ENCODE measurements around the gene ULBP3. TPM values are rescaled to one million over a fixed set of nuclear protein-coding genes. Genes with fewer than 3 reads are reported as not detected.
"Not testable (repeated sequence)": the region's sequence is repeated elsewhere in the genome, so short reads cannot be mapped to it uniquely, and the experiment has no call there.

ULBP3 gene
- total RNA-seq, 2 donors from 2014 or later, result 1.8 to 1.9 TPM

DNA sequence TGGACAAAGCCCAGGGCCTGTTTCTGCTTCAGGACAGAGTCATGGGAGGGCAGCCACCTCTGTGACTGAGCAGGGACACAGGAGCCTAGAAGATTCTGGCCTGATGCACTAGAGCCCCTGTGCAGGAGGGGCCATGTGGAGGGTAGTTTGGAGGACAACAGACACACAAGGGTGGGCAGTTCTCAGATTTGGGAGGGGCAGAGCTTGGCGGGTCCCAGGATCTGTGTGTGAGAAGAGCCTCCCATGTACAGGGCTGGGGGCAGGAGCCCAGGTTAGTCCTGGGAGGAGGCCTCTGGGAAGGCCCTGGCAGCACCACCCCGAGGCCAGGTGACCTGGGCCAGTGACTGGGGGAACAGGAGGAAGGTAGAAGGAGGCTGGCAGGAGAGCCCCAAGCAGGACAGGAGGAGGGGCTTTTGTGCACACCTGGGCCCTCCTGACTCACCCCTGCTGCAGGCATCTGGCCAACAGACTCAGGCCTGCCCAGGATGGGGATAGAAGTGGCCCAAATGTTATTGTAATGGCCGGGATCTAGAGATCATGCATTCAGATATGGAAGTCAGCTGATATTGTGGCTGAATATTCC, 1.4 kb upstream of the ULBP3 start:
- no peaks in the 10 kb centered on the region for H3K27me3 ChIP-seq
- intact Hi-C loops (cut with DNase I), result no loop called here
- TF ChIP-seq, protein P1, sequence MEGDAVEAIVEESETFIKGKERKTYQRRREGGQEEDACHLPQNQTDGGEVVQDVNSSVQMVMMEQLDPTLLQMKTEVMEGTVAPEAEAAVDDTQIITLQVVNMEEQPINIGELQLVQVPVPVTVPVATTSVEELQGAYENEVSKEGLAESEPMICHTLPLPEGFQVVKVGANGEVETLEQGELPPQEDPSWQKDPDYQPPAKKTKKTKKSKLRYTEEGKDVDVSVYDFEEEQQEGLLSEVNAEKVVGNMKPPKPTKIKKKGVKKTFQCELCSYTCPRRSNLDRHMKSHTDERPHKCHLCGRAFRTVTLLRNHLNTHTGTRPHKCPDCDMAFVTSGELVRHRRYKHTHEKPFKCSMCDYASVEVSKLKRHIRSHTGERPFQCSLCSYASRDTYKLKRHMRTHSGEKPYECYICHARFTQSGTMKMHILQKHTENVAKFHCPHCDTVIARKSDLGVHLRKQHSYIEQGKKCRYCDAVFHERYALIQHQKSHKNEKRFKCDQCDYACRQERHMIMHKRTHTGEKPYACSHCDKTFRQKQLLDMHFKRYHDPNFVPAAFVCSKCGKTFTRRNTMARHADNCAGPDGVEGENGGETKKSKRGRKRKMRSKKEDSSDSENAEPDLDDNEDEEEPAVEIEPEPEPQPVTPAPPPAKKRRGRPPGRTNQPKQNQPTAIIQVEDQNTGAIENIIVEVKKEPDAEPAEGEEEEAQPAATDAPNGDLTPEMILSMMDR (IDR thresholded peaks at IDR 0.05), result no peak
- H3K9me3 ChIP-seq, result no peaks in the 10 kb centered on the region
- no peak overlapping the region for H3K9ac ChIP-seq (ENCODE audit: low read depth in 2 of 2, low read length in 2 of 2)
- no peak overlapping the region for H3K4me3 ChIP-seq
- no peak overlapping the region for H3K27ac ChIP-seq
- H3K4me1 ChIP-seq, result no peaks in the 10 kb centered on the region
- no peaks in the 10 kb centered on the region for H3K36me3 ChIP-seq
- no peak for DNase-seq

DNA sequence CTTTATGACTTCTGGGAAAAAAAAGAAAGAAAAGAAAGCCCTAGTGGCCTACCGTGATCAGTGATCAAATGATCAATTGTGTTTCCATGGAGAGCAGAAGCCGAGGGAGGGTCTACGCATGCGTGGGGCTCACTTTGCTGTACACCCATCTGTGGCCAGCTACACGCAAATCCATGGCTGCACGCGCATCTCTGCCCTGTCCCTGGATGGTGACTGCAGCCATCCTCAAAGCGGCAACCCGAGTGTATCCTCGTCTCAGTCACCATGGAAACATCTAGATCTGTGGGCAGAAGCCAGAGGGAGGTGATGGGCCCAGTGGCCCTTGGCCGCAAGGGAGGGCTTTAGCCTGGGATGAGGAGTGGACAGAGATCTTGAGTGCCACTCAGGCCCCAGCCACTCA, 785 bp upstream of the ULBP3 start:
- Histone ChIP-seq H3K4me3 (peak overlapping the region; percentile 53), H3K9ac (ENCODE audit: low read depth in 2 of 2, low read length in 2 of 2) (peak overlapping the region; percentile 27 to 34), H3K27me3 (no peaks in the 10 kb centered on the region), H3K4me1 (no peaks in the 10 kb centered on the region), H3K27ac (peak overlapping the region; percentile 61), H3K36me3 (no peaks in the 10 kb centered on the region), H3K9me3 (no peaks in the 10 kb centered on the region)
- DNase-seq, result peak; percentile 29
- TF ChIP-seq, protein P1 (IDR thresholded peaks at IDR 0.05), result no peak
- intact Hi-C loops (cut with DNase I), result no loop called here

DNA sequence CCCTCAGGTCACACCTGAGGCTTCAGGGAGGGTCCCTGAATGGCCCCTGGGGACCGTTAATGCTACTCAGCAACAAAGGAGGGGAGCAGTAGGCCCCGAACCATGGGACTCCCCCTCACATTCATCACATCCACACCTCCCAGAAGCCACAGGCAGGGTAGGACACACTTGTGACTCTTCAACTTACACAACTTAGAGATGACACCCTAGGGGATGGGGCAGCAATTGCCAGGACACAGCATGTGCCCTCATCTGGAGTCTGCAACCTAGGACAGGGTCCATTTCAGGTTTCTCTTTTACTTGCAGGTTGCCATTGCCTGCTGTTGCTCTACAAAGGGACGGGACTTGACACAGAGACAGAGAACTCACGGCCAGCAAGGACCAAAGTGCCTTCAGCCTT, 770 bp downstream of the ULBP3 start:
- intact Hi-C loops (cut with DNase I), result no loop called here
- peak overlapping the region; percentile 53 for H3K4me3 ChIP-seq
- TF ChIP-seq, protein P1 (IDR thresholded peaks at IDR 0.05), result no peak
- no peaks in the 10 kb centered on the region for H3K27me3 ChIP-seq
- peak overlapping the region; percentile 73 to 81 for H3K9ac ChIP-seq (ENCODE audit: low read depth in 2 of 2, low read length in 2 of 2)
- no peaks in the 10 kb centered on the region for H3K4me1 ChIP-seq
- no peak for DNase-seq
- H3K27ac ChIP-seq, result no peak overlapping the region
- H3K9me3 ChIP-seq, result no peaks in the 10 kb centered on the region
- H3K36me3 ChIP-seq, result no peaks in the 10 kb centered on the region

DNA sequence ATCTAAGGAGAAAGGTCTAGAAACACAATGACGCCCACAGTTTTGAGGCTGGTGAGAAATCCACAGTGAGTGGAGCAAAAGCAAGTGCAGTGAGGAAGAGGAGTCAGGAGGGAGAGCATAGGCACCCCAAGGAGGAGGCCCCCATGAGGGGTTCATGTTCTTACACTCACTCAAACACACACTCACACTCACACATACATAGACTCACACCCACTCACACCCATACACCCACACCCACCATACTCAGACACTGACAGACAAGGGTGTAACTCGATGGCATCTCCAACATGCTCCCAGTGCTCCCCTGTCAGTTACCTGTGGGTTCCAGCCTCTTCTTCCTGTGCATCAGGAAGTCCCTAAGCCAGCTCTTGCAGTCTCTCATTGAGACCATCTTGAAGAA, 3.8 kb downstream of the ULBP3 start:
- Histone ChIP-seq H3K36me3 (no peaks in the 10 kb centered on the region), H3K9ac (ENCODE audit: low read depth in 2 of 2, low read length in 2 of 2) (no peak overlapping the region), H3K4me3 (no peak overlapping the region), H3K27ac (no peak overlapping the region), H3K4me1 (no peaks in the 10 kb centered on the region), H3K9me3 (no peaks in the 10 kb centered on the region), H3K27me3 (no peaks in the 10 kb centered on the region)
- intact Hi-C loops (cut with DNase I), result no loop called here
- DNase-seq, result no peak
- TF ChIP-seq, protein P1 (IDR thresholded peaks at IDR 0.05), result no peak

DNA sequence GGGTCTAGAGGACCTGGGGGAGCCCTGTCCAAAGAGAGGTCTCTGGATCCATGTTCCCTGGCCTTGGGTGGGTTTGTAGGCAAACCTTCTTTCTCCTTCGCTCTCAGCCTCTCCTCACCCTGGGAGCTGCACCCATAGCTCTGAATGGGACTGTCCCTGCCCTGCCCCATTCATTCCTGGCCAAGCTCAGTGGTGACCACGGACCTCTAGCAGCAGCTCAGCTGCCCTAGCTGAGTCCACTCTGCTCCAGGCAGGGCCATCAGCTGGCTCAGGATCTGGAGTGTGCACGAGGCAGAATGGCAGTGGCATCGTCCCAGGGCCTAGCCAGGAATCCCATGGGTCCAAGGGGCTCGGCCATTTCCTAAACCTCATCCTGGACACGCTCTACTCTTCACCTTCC, 5.3 kb downstream of the ULBP3 start:
- Histone ChIP-seq H3K4me3 (no peak overlapping the region), H3K27ac (no peak overlapping the region), H3K27me3 (no peaks in the 10 kb centered on the region), H3K9me3 (no peaks in the 10 kb centered on the region), H3K36me3 (no peaks in the 10 kb centered on the region), H3K9ac (ENCODE audit: low read depth in 2 of 2, low read length in 2 of 2) (no peak overlapping the region), H3K4me1 (no peaks in the 10 kb centered on the region)
- TF ChIP-seq, protein P1 (IDR thresholded peaks at IDR 0.05), result no peak
- intact Hi-C loops (cut with DNase I), result no loop called here
- DNase-seq, result no peak

DNA sequence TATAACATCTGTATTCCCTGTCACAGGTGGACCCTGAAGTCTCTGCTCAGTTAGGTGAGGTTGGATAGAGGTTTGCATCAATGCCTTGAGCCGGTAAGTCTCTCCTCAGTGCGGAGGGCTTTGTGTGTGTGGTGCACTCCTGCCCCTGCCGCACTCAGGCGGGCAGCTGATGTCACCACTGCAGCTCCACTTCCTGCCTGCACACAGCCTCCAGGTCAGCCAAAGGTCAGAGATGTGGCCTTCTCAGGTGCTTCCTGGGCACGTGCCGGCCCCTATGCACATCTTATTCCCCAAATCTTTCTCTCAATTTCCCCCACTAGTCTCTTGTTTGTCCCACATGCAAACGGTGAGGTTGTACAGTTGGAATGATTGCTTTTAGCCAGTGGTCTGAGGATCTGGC, 8.9 kb downstream of the ULBP3 start:
- H3K9ac ChIP-seq (ENCODE audit: low read depth in 2 of 2, low read length in 2 of 2); H3K27me3 ChIP-seq; H3K36me3 ChIP-seq; DNase-seq; H3K9me3 ChIP-seq; intact Hi-C loops (cut with DNase I); H3K4me1 ChIP-seq; H3K27ac ChIP-seq; H3K4me3 ChIP-seq: not testable (repeated sequence)

All from colonic mucosa (tissue), 4 donors.